AG10803 (cell line): ENCODE data around the gene APLN.
A peak's percentile ranks its signal among the peaks of the same experiment; 100 is the strongest.

Source experiments
- DNase-seq: peaks from one replicate; pipeline ENCODE4 v3.0.0; 2010; ENCODE audit warnings: low read depth
- H3K4me3 ChIP-seq: 2 replicates; pipeline ENCODE4 v1.5.1; 2011; ENCODE audit warnings: mild to moderate bottlenecking, low read length, control low read depth
- TF ChIP-seq, protein P1 (sequence below): conservative IDR thresholded peaks from 2 replicates; pipeline ENCODE4 v1.5.1; 2011; ENCODE audit warnings: mild to moderate bottlenecking, low read length, control low read depth, inconsistent platforms

The APLN gene

DNA sequence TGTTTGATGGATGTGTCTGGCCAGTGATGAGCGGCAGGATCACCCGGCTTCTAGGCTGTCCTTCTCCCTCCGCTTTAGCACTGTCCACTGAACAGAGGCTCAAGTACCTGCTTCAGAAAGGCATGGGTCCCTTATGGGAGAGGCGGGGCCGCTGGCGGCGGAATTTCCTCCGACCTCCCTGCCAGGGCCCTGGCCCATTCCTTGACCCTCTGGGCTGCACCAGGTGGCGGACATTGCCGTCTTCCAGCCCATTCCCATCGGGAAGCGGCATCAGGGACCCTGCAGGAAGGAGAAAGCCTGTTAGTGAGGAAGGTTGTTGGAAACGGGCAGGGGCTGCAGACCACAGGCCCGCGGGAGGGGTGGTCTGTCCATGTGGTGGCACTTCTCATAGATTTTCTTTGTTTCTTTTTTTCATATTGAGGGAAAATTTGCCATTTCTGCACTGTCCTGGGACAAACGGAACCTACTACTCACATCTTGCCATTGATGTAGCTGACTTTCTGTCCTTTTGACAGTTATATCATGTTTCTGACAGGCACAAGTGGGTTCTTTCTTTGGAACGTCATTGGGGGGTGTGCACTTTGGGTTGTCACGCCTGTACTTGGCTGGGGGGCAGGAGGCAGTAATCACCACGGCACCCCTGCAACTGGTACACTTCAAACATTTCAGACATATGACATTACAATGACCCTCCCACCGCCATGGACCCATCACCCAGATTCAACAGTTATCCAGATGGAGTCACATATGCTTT, 6.1 kb downstream of the APLN start:
- no peak for DNase-seq
- no peak overlapping the region for H3K4me3 ChIP-seq
- TF ChIP-seq, protein P1, sequence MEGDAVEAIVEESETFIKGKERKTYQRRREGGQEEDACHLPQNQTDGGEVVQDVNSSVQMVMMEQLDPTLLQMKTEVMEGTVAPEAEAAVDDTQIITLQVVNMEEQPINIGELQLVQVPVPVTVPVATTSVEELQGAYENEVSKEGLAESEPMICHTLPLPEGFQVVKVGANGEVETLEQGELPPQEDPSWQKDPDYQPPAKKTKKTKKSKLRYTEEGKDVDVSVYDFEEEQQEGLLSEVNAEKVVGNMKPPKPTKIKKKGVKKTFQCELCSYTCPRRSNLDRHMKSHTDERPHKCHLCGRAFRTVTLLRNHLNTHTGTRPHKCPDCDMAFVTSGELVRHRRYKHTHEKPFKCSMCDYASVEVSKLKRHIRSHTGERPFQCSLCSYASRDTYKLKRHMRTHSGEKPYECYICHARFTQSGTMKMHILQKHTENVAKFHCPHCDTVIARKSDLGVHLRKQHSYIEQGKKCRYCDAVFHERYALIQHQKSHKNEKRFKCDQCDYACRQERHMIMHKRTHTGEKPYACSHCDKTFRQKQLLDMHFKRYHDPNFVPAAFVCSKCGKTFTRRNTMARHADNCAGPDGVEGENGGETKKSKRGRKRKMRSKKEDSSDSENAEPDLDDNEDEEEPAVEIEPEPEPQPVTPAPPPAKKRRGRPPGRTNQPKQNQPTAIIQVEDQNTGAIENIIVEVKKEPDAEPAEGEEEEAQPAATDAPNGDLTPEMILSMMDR: no peak

DNA sequence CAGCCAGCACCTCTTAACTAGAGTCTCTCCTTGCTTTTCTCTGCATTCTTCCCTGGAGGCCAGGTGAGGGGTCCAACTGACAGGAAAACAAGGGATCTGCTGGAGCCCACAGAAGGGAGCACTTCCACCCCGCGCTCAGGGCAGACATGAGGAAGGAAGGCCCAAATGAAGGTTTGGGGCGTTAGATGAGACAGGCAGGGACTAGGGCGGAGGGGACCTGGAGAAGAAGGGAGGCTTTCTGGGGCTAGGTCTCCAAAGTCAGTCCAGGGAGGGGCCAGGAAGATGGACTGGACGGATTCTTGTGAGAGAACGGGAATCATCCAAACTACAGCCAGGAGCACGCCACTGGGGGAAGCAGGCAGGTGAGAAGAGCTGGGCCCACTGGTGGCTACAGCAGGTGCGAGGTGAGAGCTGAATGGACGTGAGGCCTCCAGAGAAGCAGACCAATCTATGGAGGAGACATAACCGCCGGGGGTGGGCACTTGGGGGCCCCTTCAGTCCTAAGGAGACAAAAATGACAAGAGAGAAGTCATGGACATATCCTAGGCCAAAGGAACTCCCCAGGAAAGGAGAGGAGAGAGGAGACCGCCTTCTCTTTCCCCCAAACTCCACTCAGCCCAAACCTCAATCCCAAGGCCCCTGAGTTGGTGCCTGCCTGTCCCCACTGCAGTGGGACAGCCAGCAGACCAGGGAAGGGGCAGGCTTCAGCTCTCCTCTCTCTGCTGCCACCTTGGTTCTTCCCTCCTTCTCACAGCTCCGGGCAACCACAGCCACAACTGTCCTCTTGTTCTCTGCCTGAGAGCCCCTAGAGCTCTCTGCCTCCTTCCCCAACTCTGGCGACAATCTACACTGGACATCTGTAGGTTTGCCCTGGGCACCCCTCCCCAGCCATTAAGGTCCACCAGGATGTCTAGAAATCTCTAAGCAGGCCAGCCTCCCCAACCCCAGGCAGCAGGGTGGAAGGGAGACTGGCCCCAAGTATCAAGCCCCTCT, 7.0 kb downstream of the APLN start:
- no peak overlapping the region for H3K4me3 ChIP-seq
- TF ChIP-seq, protein P1: no peak
- DNase-seq: no peak

DNA sequence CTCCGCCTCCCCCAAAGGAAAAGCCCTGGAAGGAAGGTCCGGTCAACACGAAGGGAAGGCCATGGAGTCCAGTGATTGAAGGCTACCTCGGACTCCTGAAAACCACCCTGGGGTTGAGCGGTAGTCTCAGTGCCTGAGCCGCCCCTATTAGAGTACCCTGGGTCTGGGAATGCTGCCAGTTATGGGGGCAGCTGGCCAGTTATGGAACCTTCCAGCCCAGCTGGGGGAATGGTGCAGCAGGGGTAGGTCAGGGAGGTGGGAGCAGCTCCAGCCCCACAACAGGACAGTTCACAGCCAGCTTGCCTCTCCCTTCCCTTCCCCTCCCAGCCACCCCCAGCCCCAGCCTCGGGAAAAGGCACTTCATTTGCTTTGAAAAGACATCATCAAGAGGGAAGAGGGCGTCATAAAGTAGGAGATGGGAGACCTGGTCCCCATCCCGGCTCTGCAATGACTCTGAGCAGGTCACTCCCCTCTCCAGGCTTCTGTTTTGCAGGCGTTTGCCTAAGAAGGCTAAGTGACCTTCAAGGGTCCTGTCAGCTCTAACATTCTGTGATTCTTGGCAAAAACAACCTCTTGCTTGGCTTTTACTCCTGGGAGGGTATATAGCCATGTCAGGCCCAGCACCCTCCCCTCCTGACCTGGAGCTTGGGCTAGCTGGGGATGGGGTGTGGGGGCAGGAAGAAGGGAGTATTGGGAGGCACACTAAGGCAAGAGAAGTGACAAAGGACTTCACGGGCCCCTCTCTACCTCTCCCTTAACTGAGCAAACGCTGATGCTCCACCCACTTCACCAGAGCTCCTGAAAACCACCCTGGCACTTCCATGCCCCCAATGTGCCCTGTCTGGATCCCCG, 8.0 kb downstream of the APLN start:
- TF ChIP-seq, protein P1: no peak
- no peak overlapping the region for H3K4me3 ChIP-seq
- DNase-seq: no peak

DNA sequence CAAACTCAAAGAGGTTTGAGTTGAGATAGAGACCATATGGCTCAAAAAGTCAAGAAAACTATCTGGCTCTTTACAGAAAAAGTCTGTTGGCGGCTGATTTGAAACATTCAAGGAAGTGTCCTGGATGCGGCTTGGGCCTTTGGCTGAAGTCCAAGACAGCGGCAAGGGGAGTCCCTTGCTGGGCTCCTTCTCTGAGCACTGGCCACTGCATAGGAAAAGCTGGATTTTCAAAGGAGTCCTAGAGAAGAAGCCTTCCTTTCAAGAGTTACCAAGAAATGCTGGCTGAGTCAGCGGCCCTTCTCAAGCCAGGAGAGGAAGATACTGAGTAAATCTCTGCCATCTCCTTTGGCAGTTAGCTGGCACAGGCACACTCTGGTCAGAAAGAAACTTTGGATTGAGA, 12.1 kb downstream of the APLN start:
- TF ChIP-seq, protein P1: no peak
- H3K4me3 ChIP-seq: no peak overlapping the region
- peak; percentile 67 for DNase-seq

DNA sequence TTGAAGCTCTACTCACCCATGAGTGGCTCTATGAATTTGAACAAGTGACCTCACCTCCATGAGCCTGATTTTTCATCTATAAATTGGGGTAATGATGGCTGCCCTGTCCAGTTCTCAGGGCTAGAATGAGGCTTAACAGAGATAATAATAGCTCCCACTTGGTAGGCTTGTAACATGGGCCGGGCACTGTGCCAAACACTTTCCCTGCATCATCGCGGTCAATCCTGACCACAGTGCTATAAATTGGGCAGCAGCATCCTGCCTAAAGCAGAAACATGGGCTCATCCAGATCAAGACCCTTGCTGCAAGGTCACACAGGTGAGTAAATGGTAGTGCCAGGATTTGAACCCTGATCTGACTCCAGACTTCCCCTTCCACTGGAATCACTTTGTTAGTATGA, 12.8 kb downstream of the APLN start:
- TF ChIP-seq, protein P1: no peak
- DNase-seq: peak; percentile 40

DNA sequence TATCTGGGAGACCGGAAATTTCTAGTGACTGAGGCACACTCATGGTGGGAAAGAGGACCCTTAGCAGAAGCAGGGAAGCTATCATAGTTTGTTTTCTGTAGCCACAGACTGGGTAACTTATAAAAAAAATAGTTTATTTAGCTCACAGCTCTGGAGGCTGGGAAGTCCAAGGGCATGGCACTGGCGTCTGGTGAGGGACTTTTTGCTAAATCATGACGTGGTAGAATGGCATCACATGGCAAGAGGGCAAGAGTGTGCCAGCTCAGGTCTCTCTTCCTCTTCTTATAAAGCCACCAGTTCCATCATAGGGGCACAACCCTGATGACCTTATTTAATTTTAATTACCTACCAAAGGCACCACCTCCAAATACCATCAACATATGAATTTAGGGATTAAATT, 13.3 kb downstream of the APLN start:
- TF ChIP-seq, protein P1: no peak
- H3K4me3 ChIP-seq: no peak overlapping the region

More for the DNA sequence above, 12.8 kb downstream of the APLN start:
- H3K4me3 ChIP-seq: no peak overlapping the region

More for the DNA sequence above, 13.3 kb downstream of the APLN start:
- no peak for DNase-seq
